Endothelial cell of umbilical vein (primary cell): ENCODE results near the gene TENM4. TPM values are rescaled to one million over a fixed set of nuclear protein-coding genes. Genes with fewer than 3 reads are reported as not detected.

Experiments
- BruUV-seq: library from RNA; stranded (reverse); fragments of 400-500 nt; replicated peaks from 2 replicates; lab custom pipeline; 2021; lab: Mats Ljungman, UMichigan
- CTCF ChIA-PET: fragments of 300-600, 350-600 bp; sonication (Branson Sonifier 250); formaldehyde crosslinking; loops from one replicate; lab custom pipeline; 2021; ENCODE audit warnings: antibody characterized with exemption, inconsistent platforms; lab: Charles Lee
- POLR2A ChIA-PET: fragments of 300-600, 350-600 bp; sonication (Branson Sonifier 250); formaldehyde crosslinking; loops from one replicate; lab custom pipeline; 2021; ENCODE audit warnings: antibody characterized with exemption, inconsistent platforms; lab: Charles Lee
- DNase-seq: peaks from one replicate; pipeline ENCODE4 v3.0.0-alpha.2; 2011; ENCODE audit warnings: low read depth, low spot score
- FAIRE-seq: peaks from 2 replicates; lab custom pipeline; 2011; peaks lifted over from hg19 to GRCh38; lab: Jason Lieb, UNC
- H2AFZ ChIP-seq: 2 replicates; pipeline ENCODE4 v1.6.0; 2012; ENCODE audit warnings: low read depth, low read length, control low read depth, inconsistent platforms
- H3K27ac ChIP-seq: 2 replicates; pipeline ENCODE4 v1.5.1; 2011; ENCODE audit warnings: low read depth, mild to moderate bottlenecking, control low read depth, low read length, moderate library complexity; ENCODE audit not compliant: insufficient read depth
- H3K27me3 ChIP-seq, 2 experiments: 2 replicates each; pipeline versions ENCODE4 v1.6.0 to v1.6.1; 2011; ENCODE audit warnings: low read length in 2 of 2, mixed read lengths in 1 of 2; ENCODE audit not compliant: control insufficient read depth in 2 of 2, insufficient read depth in 2 of 2
- H3K36me3 ChIP-seq, 2 experiments: 2 replicates in 1 of 2; 3 replicates in 1 of 2; pipeline ENCODE4 v1.5.1; 2011; ENCODE audit warnings: low read length in 2 of 2, mild to moderate bottlenecking in 1 of 2, moderate library complexity in 1 of 2; ENCODE audit not compliant: control insufficient read depth in 2 of 2, insufficient read depth in 2 of 2; ENCODE audit errors: extremely low read depth in 1 of 2
- H3K4me1 ChIP-seq: 3 replicates; pipeline ENCODE4 v1.5.1; 2011; ENCODE audit warnings: mild to moderate bottlenecking, low read length; ENCODE audit not compliant: control insufficient read depth, insufficient read depth; ENCODE audit errors: extremely low read depth
- H3K4me2 ChIP-seq: 2 replicates; pipeline ENCODE4 v1.6.1; 2011; ENCODE audit warnings: low read length, control low read depth, mixed read lengths; ENCODE audit not compliant: insufficient read depth
- H3K4me3 ChIP-seq, 3 experiments: fragments of 200-600 bp in 1 of 3; sonication (generic), shearing (Covaris generic) in 1 of 3; replicated peaks in 1 of 3; 2 replicates each; pipeline ENCODE4 v1.5.1; 2011 to 2016; ENCODE audit warnings: control low read depth in 3 of 3, low read length in 3 of 3, mild to moderate bottlenecking in 2 of 3, inconsistent platforms in 1 of 3, low read depth in 1 of 3, moderate library complexity in 1 of 3; ENCODE audit not compliant: insufficient read depth in 1 of 3
- H3K79me2 ChIP-seq: 2 replicates; pipeline ENCODE4 v1.6.0; 2012; ENCODE audit warnings: low read length, inconsistent platforms; ENCODE audit not compliant: control insufficient read depth, insufficient read depth
- H3K9ac ChIP-seq: replicated peaks from 2 replicates; pipeline ENCODE3; 2011; ENCODE audit warnings: low read length, control low read depth; ENCODE audit not compliant: insufficient read depth; ENCODE audit errors: extremely low read depth
- H3K9me1 ChIP-seq: replicated peaks from 3 replicates; pipeline ENCODE4 v1.6.0; 2011; ENCODE audit warnings: mild to moderate bottlenecking, low read length; ENCODE audit not compliant: control insufficient read depth, insufficient read depth; ENCODE audit errors: extremely low read depth
- H3K9me3 ChIP-seq: replicated peaks from 2 replicates; pipeline ENCODE4 v1.5.1; 2012; ENCODE audit warnings: low read length, inconsistent platforms; ENCODE audit not compliant: control insufficient read depth, insufficient read depth
- H4K20me1 ChIP-seq: replicated peaks from 2 replicates; pipeline ENCODE3; 2011; ENCODE audit warnings: mild to moderate bottlenecking, low read length; ENCODE audit not compliant: control insufficient read depth, insufficient read depth; ENCODE audit errors: extremely low read depth
- EZH2 ChIP-seq: IDR thresholded peaks from 2 replicates; pipeline ENCODE4 v1.6.1; 2012; ENCODE audit warnings: borderline replicate concordance, low read depth, mild to moderate bottlenecking, moderate library complexity, low read length, inconsistent platforms; ENCODE audit not compliant: severe bottlenecking
- FOS ChIP-seq: IDR thresholded peaks from 2 replicates; pipeline ENCODE4 v1.6.1; 2011; ENCODE audit warnings: mild to moderate bottlenecking, low read length, moderate library complexity, borderline replicate concordance; ENCODE audit not compliant: insufficient read depth
- GATA2 ChIP-seq: IDR thresholded peaks from 2 replicates; pipeline ENCODE4 v1.7.0; 2011; ENCODE audit warnings: low read depth, mild to moderate bottlenecking, moderate library complexity, mixed read lengths, low read length; ENCODE audit not compliant: insufficient read length, insufficient read depth
- JUN ChIP-seq: IDR thresholded peaks from 2 replicates; pipeline ENCODE4 v1.6.1; 2011; ENCODE audit warnings: borderline replicate concordance, low read depth; ENCODE audit not compliant: insufficient read length, insufficient read depth
- MYC ChIP-seq: IDR thresholded peaks from one replicate; pipeline ENCODE4 v1.6.1; 2011; ENCODE audit warnings: mild to moderate bottlenecking, low read depth, low read length
- POLR2A ChIP-seq: IDR thresholded peaks from 2 replicates; pipeline ENCODE4 v1.6.1; 2012; ENCODE audit warnings: low read depth, mild to moderate bottlenecking, control low read depth, low read length
- POLR2AphosphoS5 ChIP-seq: IDR thresholded peaks from 2 replicates; pipeline ENCODE4 v1.6.1; 2012; ENCODE audit warnings: low read depth, mild to moderate bottlenecking, control low read depth, low read length, moderate library complexity; ENCODE audit not compliant: insufficient read depth
- dilution Hi-C: fragments of 300-500 bp; cut with MboI; formaldehyde crosslinking; loops from one replicate; pipeline ENCODE4 v1.15.0; 2019; ENCODE audit warnings: low sequenced_read_pairs; ENCODE audit not compliant: extremely low pct_ligation_motif_present
- intact Hi-C: fragments of 100-400 bp; cut with micrococcal nuclease; formaldehyde crosslinking; loops from one replicate; pipeline ENCODE4 v1.10.0; 2022
- polyA plus RNA-seq, 4 experiments: library from polyadenylated mRNA; depleted of rRNA in 3 of 4; stranded (reverse) in 3 of 4; unstranded in 1 of 4; fragments of >200 nt; gene quantifications; 2 replicates each; pipeline versions ENCODE4 v1.2.1 to v1.2.3, GENCODE V29; 2011 to 2012; ENCODE audit warnings: missing spikeins in 1 of 4
- total RNA-seq: library from RNA; stranded (reverse); gene quantifications from 2 replicates; pipeline ENCODE4 v1.2.3, GENCODE V29; 2021
- TF ChIP-seq, protein P1 (sequence below): IDR thresholded peaks from 2 replicates; pipeline ENCODE4 v1.6.1; 2011; ENCODE audit not compliant: insufficient read depth, insufficient read length
- TF ChIP-seq, protein P2 (sequence below), 2 donors: IDR thresholded peaks; 1 replicate in 1 of 2; 2 replicates in 1 of 2; pipeline ENCODE4 v1.5.1; 2011; ENCODE audit warnings: low read length in 2 of 2, mild to moderate bottlenecking in 2 of 2, moderate library complexity in 2 of 2, control low read depth in 1 of 2, inconsistent platforms in 1 of 2, low read depth in 1 of 2; ENCODE audit not compliant: insufficient read depth in 1 of 2; ENCODE audit errors: extremely low read depth in 1 of 2

The TENM4 gene
- total and polyA plus RNA-seq, 2 donors (not counting 3 experiments of a cell fraction or from before 2014, with no cell fraction given), result 0.06 to 0.27 TPM

DNA sequence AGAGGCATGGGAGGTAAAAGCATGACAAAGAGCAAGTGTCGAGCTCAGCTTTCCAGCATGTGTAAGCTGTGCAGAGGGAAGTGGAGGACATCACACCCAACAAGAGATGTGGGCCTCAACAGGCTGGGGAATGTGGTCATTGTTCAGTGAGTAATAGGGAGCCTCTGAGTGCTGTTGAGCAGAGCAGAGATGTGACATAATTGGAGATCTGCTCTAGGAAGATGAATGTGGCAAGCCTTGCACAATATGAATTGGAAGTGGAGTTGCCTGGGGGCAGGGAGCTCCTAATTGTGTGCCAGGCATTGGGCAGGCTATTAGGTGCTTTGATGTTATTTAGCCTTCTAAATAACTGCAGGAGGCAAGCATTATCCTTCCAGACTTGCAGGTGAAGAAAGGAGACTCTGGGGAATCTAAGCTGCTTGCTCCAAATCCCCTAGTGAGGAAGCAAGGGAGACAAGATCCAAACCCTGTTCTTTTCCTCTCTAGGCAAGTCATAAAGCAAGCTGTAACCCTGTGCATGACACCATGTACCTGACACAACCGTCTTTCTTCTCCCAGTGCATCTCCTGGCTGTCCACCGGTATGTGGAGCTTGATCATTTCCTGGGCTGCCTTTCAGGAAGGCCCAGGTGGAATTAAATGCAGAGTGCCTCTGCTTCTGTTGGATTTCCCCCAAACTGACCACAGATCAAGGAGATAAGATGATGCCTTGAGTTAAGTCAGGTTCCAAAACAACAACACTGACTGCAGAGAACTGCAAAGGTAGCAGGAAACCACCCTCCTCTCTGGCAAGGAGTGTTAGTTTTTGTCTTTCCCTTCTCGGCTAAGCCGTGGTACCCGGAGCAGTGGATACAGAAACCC is 221.4 kb downstream of the TENM4 start:
- no peaks in the 10 kb centered on the region for H4K20me1 ChIP-seq
- H3K9ac ChIP-seq, result no peak overlapping the region
- BruUV-seq, result no TSS peak
- TF ChIP-seq, protein P1, sequence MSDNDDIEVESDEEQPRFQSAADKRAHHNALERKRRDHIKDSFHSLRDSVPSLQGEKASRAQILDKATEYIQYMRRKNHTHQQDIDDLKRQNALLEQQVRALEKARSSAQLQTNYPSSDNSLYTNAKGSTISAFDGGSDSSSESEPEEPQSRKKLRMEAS, result no peak
- TF ChIP-seq EZH2, result no peak
- no peak for TF ChIP-seq FOS
- TF ChIP-seq POLR2A, result no peak
- TF ChIP-seq POLR2AphosphoS5, result no peak
- no peak for TF ChIP-seq GATA2
- H3K4me2 ChIP-seq, result no peak overlapping the region
- no peaks in the 10 kb centered on the region for H3K79me2 ChIP-seq
- H3K9me3 ChIP-seq, result no peaks in the 10 kb centered on the region
- no peaks in the 10 kb centered on the region for H3K9me1 ChIP-seq
- H2AFZ ChIP-seq, result no peak overlapping the region
- H3K27me3 ChIP-seq, result no peaks in the 10 kb centered on the region
- H3K4me3 ChIP-seq, result no peak overlapping the region
- no peak overlapping the region for H3K27ac ChIP-seq
- no peaks in the 10 kb centered on the region for H3K36me3 ChIP-seq
- H3K4me1 ChIP-seq, result no peaks in the 10 kb centered on the region
- FAIRE-seq (no peak), DNase-seq (no peak)
- ChIA-PET POLR2A (no interaction called here), CTCF (no interaction called here)
- intact Hi-C loops, result no loop called here
- dilution Hi-C loops, result no loop called here

DNA sequence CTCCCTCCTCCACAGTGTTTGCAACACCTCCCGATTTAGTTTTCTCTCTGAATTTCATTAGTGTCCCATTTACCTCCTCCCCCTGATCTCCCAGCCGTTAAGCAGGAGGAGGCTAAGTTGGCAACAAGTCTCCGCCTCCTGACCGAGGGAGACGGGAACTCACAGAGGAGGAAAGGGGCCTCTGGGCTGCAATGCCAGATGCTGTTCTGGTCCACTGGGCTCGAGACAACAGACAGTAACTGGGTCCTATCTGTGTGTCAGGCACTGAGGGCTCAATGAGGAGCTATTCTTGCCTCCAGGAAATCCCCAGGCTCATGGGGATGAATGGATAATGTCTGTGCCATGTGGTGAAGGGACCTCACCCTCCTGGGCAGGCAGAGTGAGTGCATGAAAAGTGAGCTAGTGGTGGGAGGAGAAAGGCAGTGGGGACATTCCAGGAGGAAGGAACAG is 228.1 kb downstream of the TENM4 start:
- CTCF ChIA-PET, result no interaction called here

More for the DNA sequence above, 228.1 kb downstream of the TENM4 start:
- TF ChIP-seq MYC (no peak), FOS (no peak), GATA2 (no peak), POLR2A (no peak), EZH2 (no peak), JUN (no peak), POLR2AphosphoS5 (no peak)
- TF ChIP-seq, protein P2, sequence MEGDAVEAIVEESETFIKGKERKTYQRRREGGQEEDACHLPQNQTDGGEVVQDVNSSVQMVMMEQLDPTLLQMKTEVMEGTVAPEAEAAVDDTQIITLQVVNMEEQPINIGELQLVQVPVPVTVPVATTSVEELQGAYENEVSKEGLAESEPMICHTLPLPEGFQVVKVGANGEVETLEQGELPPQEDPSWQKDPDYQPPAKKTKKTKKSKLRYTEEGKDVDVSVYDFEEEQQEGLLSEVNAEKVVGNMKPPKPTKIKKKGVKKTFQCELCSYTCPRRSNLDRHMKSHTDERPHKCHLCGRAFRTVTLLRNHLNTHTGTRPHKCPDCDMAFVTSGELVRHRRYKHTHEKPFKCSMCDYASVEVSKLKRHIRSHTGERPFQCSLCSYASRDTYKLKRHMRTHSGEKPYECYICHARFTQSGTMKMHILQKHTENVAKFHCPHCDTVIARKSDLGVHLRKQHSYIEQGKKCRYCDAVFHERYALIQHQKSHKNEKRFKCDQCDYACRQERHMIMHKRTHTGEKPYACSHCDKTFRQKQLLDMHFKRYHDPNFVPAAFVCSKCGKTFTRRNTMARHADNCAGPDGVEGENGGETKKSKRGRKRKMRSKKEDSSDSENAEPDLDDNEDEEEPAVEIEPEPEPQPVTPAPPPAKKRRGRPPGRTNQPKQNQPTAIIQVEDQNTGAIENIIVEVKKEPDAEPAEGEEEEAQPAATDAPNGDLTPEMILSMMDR (IDR thresholded peaks at IDR 0.05; ENCODE audit: extremely low read depth in 1 of 2, insufficient read depth in 1 of 2, low read depth in 1 of 2, low read length in 2 of 2), result no peak
- TF ChIP-seq, protein P1, result no peak
- H3K9me1 ChIP-seq, result no peaks in the 10 kb centered on the region
- no peaks in the 10 kb centered on the region for H4K20me1 ChIP-seq
- intact Hi-C loops, result no loop called here
- dilution Hi-C loops, result no loop called here
- H3K27me3 ChIP-seq, result no peaks in the 10 kb centered on the region
- BruUV-seq, result no TSS peak
- no peaks in the 10 kb centered on the region for H3K79me2 ChIP-seq
- H3K4me1 ChIP-seq, result no peaks in the 10 kb centered on the region
- no peak overlapping the region for H3K4me3 ChIP-seq
- H3K36me3 ChIP-seq, result no peaks in the 10 kb centered on the region
- POLR2A ChIA-PET, result no interaction called here
- H3K4me2 ChIP-seq, result no peak overlapping the region
- no peaks in the 10 kb centered on the region for H3K9me3 ChIP-seq
- no peak overlapping the region for H3K9ac ChIP-seq
- no peak overlapping the region for H3K27ac ChIP-seq
- FAIRE-seq (no peak), DNase-seq (no peak)
- no peak overlapping the region for H2AFZ ChIP-seq
